Tibial nerve (tissue), 3 donors: ENCODE results near the gene HPSE2.

Source experiments
- CTCF ChIP-seq, 5 experiments: fragments of 200-600 bp in 3 of 5; fragments of 450-650 bp in 2 of 5; sonication (generic) in 3 of 5; IDR thresholded peaks; one replicate each; pipeline ENCODE4 v1.5.1; 2016 to 2019; ENCODE audit warnings: antibody characterized with exemption in 5 of 5, mild to moderate bottlenecking in 3 of 5, moderate library complexity in 2 of 5
- POLR2A ChIP-seq, 2 donors: fragments of 450-650 bp; IDR thresholded peaks; one replicate each; pipeline ENCODE4 v1.6.1; 2017; ENCODE audit warnings: antibody characterized with exemption in 2 of 2, mild to moderate bottlenecking in 2 of 2, moderate library complexity in 2 of 2

- TF ChIP-seq POLR2A (IDR thresholded peaks at IDR 0.05) (no peak), CTCF (IDR thresholded peaks at IDR 0.05) (no peak)
Observed at GRCh38 chr10:98466861-98467505, 768.7 kb downstream of the HPSE2 start.
